NCI-H1105 treated with DMSO at 0.1 percent for 48 hours (cell line): ENCODE measurements around the gene CARS1.
"Not testable (repeated sequence)": the region's sequence is repeated elsewhere in the genome, so short reads cannot be mapped to it uniquely, and the experiment has no call there.

Experiments
- DNase-seq: peaks from one replicate; lab custom pipeline; 2025; lab: John Stamatoyannopoulos, UW

CARS1 gene

GRCh38 chr11:3089236-3090061 lies 32.2 kb upstream of the CARS1 start:
- DNase-seq: no peak

GRCh38 chr11:3088806-3089205 lies 31.6 kb upstream of the CARS1 start:
- no peak for DNase-seq

GRCh38 chr11:3087821-3088800 lies 30.9 kb upstream of the CARS1 start:
- no peak for DNase-seq

GRCh38 chr11:3087373-3087772 lies 30.1 kb upstream of the CARS1 start:
- no peak for DNase-seq

- DNase-seq: no peak
These were observed 29.5 kb upstream of the CARS1 start for GRCh38 chr11:3086671-3087150.

GRCh38 chr11:3086114-3086513 lies 28.9 kb upstream of the CARS1 start:
- no peak for DNase-seq

- no peak for DNase-seq
These were observed 27.8 kb upstream of the CARS1 start for GRCh38 chr11:3085052-3085451.

- DNase-seq: no peak
These were observed 26.1 kb upstream of the CARS1 start for GRCh38 chr11:3083321-3083720.

- DNase-seq: no peak
These were observed 24.1 kb upstream of the CARS1 start for GRCh38 chr11:3081386-3081751.

- DNase-seq: no peak
These were observed 23.6 kb upstream of the CARS1 start for GRCh38 chr11:3080733-3081385.

GRCh38 chr11:3080104-3080503 lies 22.9 kb upstream of the CARS1 start:
- DNase-seq: no peak

- no peak for DNase-seq
These were observed 20.7 kb upstream of the CARS1 start for GRCh38 chr11:3077846-3078440.

- DNase-seq: no peak
These were observed 20.1 kb upstream of the CARS1 start for GRCh38 chr11:3077189-3077836.

- DNase-seq: peak; percentile 95
These were observed 17.8 kb upstream of the CARS1 start for GRCh38 chr11:3074912-3075589.

- peak; percentile 4 for DNase-seq
These were observed 15.8 kb upstream of the CARS1 start for GRCh38 chr11:3073029-3073435.

- DNase-seq: no peak
These were observed 12.2 kb upstream of the CARS1 start for GRCh38 chr11:3069425-3069824.

- DNase-seq: not testable (repeated sequence)
These were observed 9.1 kb upstream of the CARS1 start for GRCh38 chr11:3066308-3066707.

- DNase-seq: not testable (repeated sequence)
These were observed 7.5 kb upstream of the CARS1 start for GRCh38 chr11:3064709-3065108.

- DNase-seq: not testable (repeated sequence)
These were observed 6.7 kb upstream of the CARS1 start for GRCh38 chr11:3063876-3064275.

- not testable (repeated sequence) for DNase-seq
These were observed 6.2 kb upstream of the CARS1 start for GRCh38 chr11:3063432-3063831.
